Neural cell (in vitro differentiated cells): ENCODE data around the gene SMOC1.

ENCODE experiments used
- CTCF ChIP-seq: fragments of 450-650 bp; IDR thresholded peaks from 2 replicates; pipeline ENCODE4 v1.5.1; 2014; ENCODE audit warnings: antibody characterized with exemption, mild to moderate bottlenecking, moderate library complexity; ENCODE audit not compliant: poor library complexity, severe bottlenecking
- EP300 ChIP-seq: fragments of 450-650 bp; conservative IDR thresholded peaks from 2 replicates; pipeline ENCODE4 v1.6.1; 2014; ENCODE audit warnings: antibody characterized with exemption, mild to moderate bottlenecking, moderate library complexity; ENCODE audit not compliant: poor library complexity, severe bottlenecking
- EZH2 ChIP-seq: fragments of 200-600, 300-800 bp; shearing (Covaris generic), sonication (generic); IDR thresholded peaks from 2 replicates; pipeline ENCODE4 v1.6.1; 2014; ENCODE audit warnings: antibody characterized with exemption, low read length, borderline replicate concordance, mild to moderate bottlenecking; ENCODE audit not compliant: insufficient read depth, poor library complexity, severe bottlenecking
- MXI1 ChIP-seq: fragments of 450-650 bp; conservative IDR thresholded peaks from 2 replicates; pipeline ENCODE4 v1.6.1; 2014; ENCODE audit warnings: antibody characterized with exemption, mild to moderate bottlenecking; ENCODE audit not compliant: poor library complexity, severe bottlenecking
- POLR2AphosphoS5 ChIP-seq: IDR thresholded peaks from 2 replicates; pipeline ENCODE4 v1.6.1; 2012
- RAD21 ChIP-seq: fragments of 450-650 bp; conservative IDR thresholded peaks from 2 replicates; pipeline ENCODE4 v1.6.1; 2014; ENCODE audit warnings: antibody characterized with exemption, mild to moderate bottlenecking, moderate library complexity
- REST ChIP-seq: IDR thresholded peaks from 2 replicates; pipeline ENCODE4 v1.6.1; 2012; ENCODE audit warnings: borderline replicate concordance
- SMC3 ChIP-seq: fragments of 450-650 bp; conservative IDR thresholded peaks from 2 replicates; pipeline ENCODE4 v1.6.1; 2014; ENCODE audit warnings: antibody characterized with exemption, mild to moderate bottlenecking, moderate library complexity; ENCODE audit not compliant: poor library complexity
- TAF1 ChIP-seq: IDR thresholded peaks from 2 replicates; pipeline ENCODE4 v1.6.1; 2012; ENCODE audit warnings: low read depth

DNA sequence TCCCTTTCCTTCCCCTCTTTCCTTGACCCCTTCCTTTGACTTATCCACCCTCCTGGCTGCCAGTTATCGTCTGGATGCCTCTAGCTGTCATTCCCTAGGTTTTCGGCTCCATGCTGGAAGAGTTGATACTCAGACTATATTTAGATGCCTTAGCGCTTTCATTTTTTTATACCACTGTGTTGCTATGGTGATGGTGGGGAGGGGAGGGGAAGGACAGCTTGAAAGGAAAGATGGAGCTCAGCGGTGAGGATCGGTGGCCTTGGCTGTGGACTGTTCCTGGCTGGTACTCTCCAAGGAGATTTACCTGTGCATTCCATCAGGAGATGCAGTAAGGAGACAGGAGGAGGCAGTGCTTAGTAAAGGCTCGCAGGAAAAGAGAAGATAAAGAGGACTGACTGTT, 200.9 kb downstream of the SMOC1 start:
- no peak for TF ChIP-seq CTCF
- TF ChIP-seq EZH2, result no peak
- no peak for TF ChIP-seq POLR2AphosphoS5
- no peak for TF ChIP-seq MXI1
- no peak for TF ChIP-seq EP300
- TF ChIP-seq SMC3, result no peak
- no peak for TF ChIP-seq RAD21
- TF ChIP-seq REST, result no peak
- no peak for TF ChIP-seq TAF1
